HL-60 (cell line): ENCODE measurements around the gene ODF4.

ENCODE experiments used
- DNase-seq, 2 experiments: peaks; one replicate each; pipeline ENCODE4 v3.0.0-alpha.2; 2010 to 2020; ENCODE audit warnings: low read depth in 1 of 2, low spot score in 1 of 2
- H3K27ac ChIP-seq: fragments of 250-450 bp; sonication (Bioruptor Pico); replicated peaks from 2 replicates; pipeline ENCODE4 v1.5.1; 2020; ENCODE audit warnings: mild to moderate bottlenecking, moderate library complexity
- H3K27me3 ChIP-seq: fragments of 250-450 bp; sonication (Bioruptor Pico); 2 replicates; pipeline ENCODE4 v1.5.1; 2021; ENCODE audit warnings: mild to moderate bottlenecking, moderate library complexity; ENCODE audit not compliant: insufficient read depth, poor library complexity, severe bottlenecking
- H3K4me3 ChIP-seq: replicated peaks from 2 replicates; pipeline ENCODE4 v1.5.1; 2011; ENCODE audit warnings: mild to moderate bottlenecking, control low read depth, low read length; ENCODE audit not compliant: insufficient read depth
- CTCF ChIP-seq: IDR thresholded peaks from one replicate; pipeline ENCODE4 v1.5.1; 2011; ENCODE audit warnings: low read length, control low read depth, inconsistent platforms; ENCODE audit not compliant: insufficient read depth
- GABPA ChIP-seq: IDR thresholded peaks from 2 replicates; pipeline ENCODE4 v1.6.1; 2012; ENCODE audit warnings: low read depth
- POLR2AphosphoS5 ChIP-seq: IDR thresholded peaks from 2 replicates; pipeline ENCODE4 v1.6.1; 2012; ENCODE audit warnings: low read depth
- REST ChIP-seq: IDR thresholded peaks from 2 replicates; pipeline ENCODE4 v1.6.1; 2012; ENCODE audit warnings: low read depth; ENCODE audit not compliant: insufficient replicate concordance
- SPI1 ChIP-seq: IDR thresholded peaks from 2 replicates; pipeline ENCODE4 v1.6.1; 2012; ENCODE audit warnings: low read depth, mild to moderate bottlenecking, borderline replicate concordance

The ODF4 gene

GRCh38 chr17:8382880-8383142 lies 43.2 kb downstream of the ODF4 start:
- DNase-seq: no peak
- Histone ChIP-seq H3K27me3 (no peaks in the 10 kb centered on the region), H3K4me3 (peak overlapping the region; percentile 62), H3K27ac (peak overlapping the region; percentile 89)
- TF ChIP-seq REST (peak; percentile 74), SPI1 (no peak), GABPA (no peak), POLR2AphosphoS5 (no peak), CTCF (no peak)

GRCh38 chr17:8383143-8383822 lies 43.6 kb downstream of the ODF4 start, which contains the start of gene RPL26:
Gene RPL26, minus strand, starts transcription at chr17:8383193. Its CDS starts 883 bp downstream, at chr17:8382310.
- peak; percentile 87 to 93 for DNase-seq
- Histone ChIP-seq H3K27me3 (no peaks in the 10 kb centered on the region), H3K27ac (peak within 1 kb of the TSS; percentile 89), H3K4me3 (peak within 1 kb of the TSS; percentile 62)
- peak; percentile 84; the same call in 1 of the 2 replicates for TF ChIP-seq POLR2AphosphoS5
- 0 out of 2 replicates have a peak, but pooled peaks have one; percentile 28 for TF ChIP-seq GABPA
- no peak for TF ChIP-seq REST
- TF ChIP-seq SPI1: peak; percentile 29; the same call in 1 of the 2 replicates
- peak; percentile 80 for TF ChIP-seq CTCF

GRCh38 chr17:8384801-8385378 lies 45.2 kb downstream of the ODF4 start:
- TF ChIP-seq GABPA (no peak), CTCF (no peak), POLR2AphosphoS5 (no peak), REST (no peak), SPI1 (no peak)
- Histone ChIP-seq H3K27me3 (no peaks in the 10 kb centered on the region), H3K27ac (no peak overlapping the region), H3K4me3 (no peak overlapping the region)
- DNase-seq: no peak
